ENCODE results near the gene BMPER. TPM values are rescaled to one million over a fixed set of nuclear protein-coding genes. Genes with fewer than 3 reads are reported as not detected.

The BMPER gene
- total RNA-seq, 4 donors from 2014 or later, result 3.1 to 33.3 (median 8.0) TPM

DNA sequence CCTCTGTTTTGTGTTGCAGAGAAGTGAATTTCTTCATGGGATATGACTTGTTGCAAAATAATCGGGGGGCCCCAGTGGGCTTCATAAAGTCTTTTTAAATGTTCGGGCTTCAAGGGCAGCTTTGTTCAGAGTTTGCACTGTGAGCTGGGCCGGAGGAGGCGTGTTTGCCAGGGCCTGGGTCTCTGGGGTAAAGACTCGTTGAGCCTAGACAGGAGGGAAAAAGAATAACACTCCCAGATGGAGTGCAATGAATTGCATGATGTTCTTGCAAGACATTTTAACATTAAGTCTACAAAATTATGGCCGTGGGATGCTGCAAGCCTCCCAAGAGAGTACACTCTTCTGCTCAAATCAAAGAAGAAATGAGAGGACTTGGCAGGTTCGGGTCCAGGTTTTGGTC is 23.6 kb downstream of the BMPER start:
- TF ChIP-seq, protein P1, sequence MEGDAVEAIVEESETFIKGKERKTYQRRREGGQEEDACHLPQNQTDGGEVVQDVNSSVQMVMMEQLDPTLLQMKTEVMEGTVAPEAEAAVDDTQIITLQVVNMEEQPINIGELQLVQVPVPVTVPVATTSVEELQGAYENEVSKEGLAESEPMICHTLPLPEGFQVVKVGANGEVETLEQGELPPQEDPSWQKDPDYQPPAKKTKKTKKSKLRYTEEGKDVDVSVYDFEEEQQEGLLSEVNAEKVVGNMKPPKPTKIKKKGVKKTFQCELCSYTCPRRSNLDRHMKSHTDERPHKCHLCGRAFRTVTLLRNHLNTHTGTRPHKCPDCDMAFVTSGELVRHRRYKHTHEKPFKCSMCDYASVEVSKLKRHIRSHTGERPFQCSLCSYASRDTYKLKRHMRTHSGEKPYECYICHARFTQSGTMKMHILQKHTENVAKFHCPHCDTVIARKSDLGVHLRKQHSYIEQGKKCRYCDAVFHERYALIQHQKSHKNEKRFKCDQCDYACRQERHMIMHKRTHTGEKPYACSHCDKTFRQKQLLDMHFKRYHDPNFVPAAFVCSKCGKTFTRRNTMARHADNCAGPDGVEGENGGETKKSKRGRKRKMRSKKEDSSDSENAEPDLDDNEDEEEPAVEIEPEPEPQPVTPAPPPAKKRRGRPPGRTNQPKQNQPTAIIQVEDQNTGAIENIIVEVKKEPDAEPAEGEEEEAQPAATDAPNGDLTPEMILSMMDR (IDR thresholded peaks at IDR 0.05), result no peak
- TF ChIP-seq EP300 (IDR thresholded peaks at IDR 0.05) (no peak), POLR2A (IDR thresholded peaks at IDR 0.05) (no peak)
- H3K4me1 ChIP-seq, result peaks cover 0 to 6% (median 0%) of the 10 kb centered on the region in 4 donors
- DNase-seq (ENCODE audit: low spot score in 2 of 2), result peak in 1 of 2 donors; percentile 34
- WGBS, 2 donors, result 59% methylated on average over 7 of the region's 7 CpGs
- H3K9me3 ChIP-seq, result no peaks in the 10 kb centered on the region
- no peaks in the 10 kb centered on the region for H3K36me3 ChIP-seq
- no peak overlapping the region for H3K27ac ChIP-seq
- H3K27me3 ChIP-seq, result no peaks in the 10 kb centered on the region
- H3K4me3 ChIP-seq, result no peak overlapping the region

DNA sequence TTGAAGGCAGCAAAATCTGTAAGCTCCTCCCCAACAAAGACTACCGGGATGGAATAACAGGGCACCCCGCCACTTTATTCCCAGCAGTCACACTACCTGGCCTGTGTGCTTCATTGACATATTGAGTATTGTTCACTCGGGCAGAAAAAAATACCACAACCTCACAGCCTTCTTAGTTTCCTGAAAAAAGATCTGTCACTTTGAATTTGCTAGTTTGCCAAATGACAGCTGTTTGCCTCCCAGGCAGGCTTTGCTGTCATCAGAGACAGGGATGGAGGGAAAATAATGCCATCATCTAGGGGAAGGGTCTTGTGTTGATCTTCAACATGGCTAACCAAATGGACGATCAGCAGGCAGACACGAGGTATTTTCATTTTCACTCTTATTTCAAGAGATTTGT is 26.9 kb downstream of the BMPER start:
- DNase-seq (ENCODE audit: low spot score in 2 of 2), result no peak
- no peaks in the 10 kb centered on the region for H3K9me3 ChIP-seq
- peak overlapping the region in 2 of 4 donors; percentile 13 to 34 for H3K4me3 ChIP-seq
- WGBS, 2 donors, result 60% methylated on average over 5 of the region's 5 CpGs
- peak overlapping the region in 2 of 4 donors; percentile 38 to 50 for H3K27ac ChIP-seq
- H3K4me1 ChIP-seq, result peaks cover 0 to 6% (median 0%) of the 10 kb centered on the region in 4 donors
- no peak for TF ChIP-seq EP300 (IDR thresholded peaks at IDR 0.05)
- TF ChIP-seq, protein P1 (IDR thresholded peaks at IDR 0.05), result no peak
- no peak for TF ChIP-seq POLR2A (IDR thresholded peaks at IDR 0.05)
- H3K27me3 ChIP-seq, result no peaks in the 10 kb centered on the region
- no peaks in the 10 kb centered on the region for H3K36me3 ChIP-seq

DNA sequence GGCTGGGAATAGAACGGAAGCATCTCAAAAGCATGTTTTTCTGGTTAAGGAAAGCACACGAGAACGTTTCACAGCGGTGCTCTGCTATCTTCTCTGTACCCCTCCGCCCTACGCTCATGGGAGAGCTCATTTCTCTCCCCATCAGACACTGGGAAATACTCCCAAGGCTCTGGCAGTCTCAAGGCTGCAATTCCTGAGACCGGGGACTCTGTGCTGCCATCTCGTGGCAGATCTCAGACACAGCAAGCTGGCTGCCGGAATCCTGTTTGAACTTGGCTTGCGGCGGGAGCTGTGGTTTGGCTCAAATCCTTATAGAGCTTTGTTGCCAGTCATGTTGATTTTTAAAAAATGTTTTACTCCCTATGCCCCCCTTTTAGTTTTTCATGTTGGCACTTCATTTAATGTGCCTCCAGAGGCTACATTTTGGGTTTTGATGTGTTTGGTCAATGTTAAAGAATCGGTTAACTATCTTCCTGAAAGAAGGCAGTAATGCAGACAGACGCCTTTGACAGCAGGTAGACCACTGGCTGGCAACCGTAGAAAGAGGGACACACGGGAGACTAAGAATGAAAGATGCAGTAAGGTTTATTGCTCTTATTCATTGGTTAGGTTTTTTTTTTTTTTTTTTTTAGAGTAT is 27.6 kb downstream of the BMPER start:
- H3K4me1 ChIP-seq, result peaks cover 0 to 6% (median 0%) of the 10 kb centered on the region in 4 donors
- H3K36me3 ChIP-seq, result no peaks in the 10 kb centered on the region
- peak in 1 of 2 donors; percentile 62 for TF ChIP-seq EP300 (IDR thresholded peaks at IDR 0.05)
- TF ChIP-seq POLR2A (IDR thresholded peaks at IDR 0.05), result no peak
- TF ChIP-seq, protein P1 (IDR thresholded peaks at IDR 0.05), result peak; percentile 91 to 97 (median 91)
- H3K4me3 ChIP-seq, result peak overlapping the region in 3 of 4 donors; percentile 10 to 34 (median 13)
- WGBS, 2 donors, result 14% methylated on average over 15 of the region's 15 CpGs
- no peaks in the 10 kb centered on the region for H3K27me3 ChIP-seq
- no peaks in the 10 kb centered on the region for H3K9me3 ChIP-seq
- peak overlapping the region in 2 of 4 donors; percentile 38 to 50 for H3K27ac ChIP-seq
- DNase-seq (ENCODE audit: low spot score in 2 of 2), result peak; percentile 76 to 82

DNA sequence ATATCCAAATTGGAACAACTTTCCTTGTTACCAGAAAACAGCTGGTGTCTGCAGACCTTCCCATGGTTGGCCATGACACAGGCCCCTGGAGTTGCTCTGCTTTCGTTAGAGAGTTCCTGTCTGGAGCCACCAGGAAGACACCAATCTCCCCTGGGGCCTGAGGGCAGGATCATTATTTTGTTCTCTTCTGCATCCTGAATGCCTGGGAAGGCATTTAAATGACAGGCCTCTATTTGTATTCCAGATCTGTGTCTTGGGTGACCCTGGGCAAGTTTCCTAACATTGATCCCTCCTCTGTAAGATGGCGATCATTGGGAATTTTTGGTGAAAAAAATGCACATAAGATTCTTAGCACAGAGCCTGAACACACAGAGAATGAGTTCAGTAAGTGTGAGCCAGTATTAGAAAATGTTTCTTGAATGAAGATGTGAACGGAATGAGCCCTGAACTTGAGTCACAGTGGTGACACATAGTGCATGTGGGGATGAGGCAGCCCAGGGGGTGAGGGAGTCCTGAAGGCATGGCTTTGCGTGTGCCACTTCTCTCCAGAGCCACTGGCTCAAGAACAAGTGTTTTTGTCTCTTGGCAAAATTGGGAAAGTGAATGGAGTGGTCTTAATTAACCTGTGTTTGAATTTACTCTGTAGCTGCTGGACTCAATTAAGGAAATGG is 28.4 kb downstream of the BMPER start:
- H3K27me3 ChIP-seq, result no peaks in the 10 kb centered on the region
- H3K4me1 ChIP-seq, result peaks cover 0 to 6% (median 0%) of the 10 kb centered on the region in 4 donors
- TF ChIP-seq POLR2A (IDR thresholded peaks at IDR 0.05) (no peak), EP300 (IDR thresholded peaks at IDR 0.05) (no peak)
- TF ChIP-seq, protein P1 (IDR thresholded peaks at IDR 0.05), result no peak
- H3K36me3 ChIP-seq, result no peaks in the 10 kb centered on the region
- no peaks in the 10 kb centered on the region for H3K9me3 ChIP-seq
- 65 to 82% methylated on average over 4 of the region's 4 CpGs for WGBS, 2 donors
- H3K4me3 ChIP-seq, result no peak overlapping the region
- H3K27ac ChIP-seq, result peak overlapping the region in 1 of 4 donors; percentile 30
- no peak for DNase-seq (ENCODE audit: low spot score in 2 of 2)

DNA sequence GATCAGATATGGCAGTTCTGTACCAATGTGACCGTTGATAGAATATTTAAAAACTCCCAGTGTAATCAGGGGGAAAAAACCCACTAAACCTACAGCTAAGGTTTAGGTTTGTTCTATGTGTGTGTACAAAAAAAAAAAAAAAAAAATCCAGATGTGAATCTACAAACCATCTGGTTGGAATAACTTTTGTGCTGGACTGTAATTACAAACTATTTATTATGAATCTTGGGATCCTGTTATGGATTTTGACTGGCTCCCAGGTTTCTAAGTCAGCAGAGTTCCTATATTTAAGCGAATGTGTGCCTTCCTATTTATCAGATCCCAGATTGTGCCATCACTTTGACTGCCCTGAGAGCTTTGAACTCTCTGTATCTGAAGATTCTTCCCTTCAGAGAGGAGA is 29.1 kb downstream of the BMPER start:
- Histone ChIP-seq H3K4me3 (no peak overlapping the region), H3K4me1 (peaks cover 0 to 6% (median 0%) of the 10 kb centered on the region in 4 donors), H3K36me3 (no peaks in the 10 kb centered on the region), H3K27me3 (no peaks in the 10 kb centered on the region), H3K27ac (no peak overlapping the region), H3K9me3 (no peaks in the 10 kb centered on the region)
- WGBS, 2 donors, result 93 to 98% methylated on average over 2 of the region's 2 CpGs
- no peak for DNase-seq (ENCODE audit: low spot score in 2 of 2)
- no peak for TF ChIP-seq POLR2A (IDR thresholded peaks at IDR 0.05)
- TF ChIP-seq, protein P1 (IDR thresholded peaks at IDR 0.05), result no peak
- TF ChIP-seq EP300 (IDR thresholded peaks at IDR 0.05), result no peak

Data from tibial nerve (tissue), 4 donors.